Hematopoietic multipotent progenitor cell treated with erythropoietin and hydrocortisone succinate and interleukin-3 and kit ligand, for 8 days (in vitro differentiated cells): ENCODE data around the gene TMEM207.

ENCODE experiments used
- DNase-seq: peaks from one replicate; pipeline ENCODE4 v3.0.0-alpha.2; 2015

TMEM207 gene

DNA sequence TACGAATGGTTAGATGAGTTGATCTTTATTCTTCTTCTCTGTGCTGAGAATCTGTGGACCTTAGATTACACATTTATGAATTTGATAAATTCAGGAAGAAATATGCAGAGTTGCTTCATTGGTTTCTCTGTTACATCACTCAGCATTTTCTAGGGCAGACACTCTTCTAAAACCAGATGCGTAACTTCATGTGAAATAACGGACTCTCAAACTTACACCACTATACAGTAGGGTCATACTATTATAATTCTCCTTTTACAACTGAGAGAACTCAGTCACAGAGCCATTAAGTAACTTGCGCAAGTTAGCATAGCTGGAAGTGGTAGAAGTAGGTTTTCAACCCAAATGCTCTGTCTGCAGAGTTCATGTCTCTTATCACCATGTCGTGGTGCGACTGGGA lies 5.7 kb downstream of the TMEM207 start:
- peak; percentile 6 for DNase-seq

DNA sequence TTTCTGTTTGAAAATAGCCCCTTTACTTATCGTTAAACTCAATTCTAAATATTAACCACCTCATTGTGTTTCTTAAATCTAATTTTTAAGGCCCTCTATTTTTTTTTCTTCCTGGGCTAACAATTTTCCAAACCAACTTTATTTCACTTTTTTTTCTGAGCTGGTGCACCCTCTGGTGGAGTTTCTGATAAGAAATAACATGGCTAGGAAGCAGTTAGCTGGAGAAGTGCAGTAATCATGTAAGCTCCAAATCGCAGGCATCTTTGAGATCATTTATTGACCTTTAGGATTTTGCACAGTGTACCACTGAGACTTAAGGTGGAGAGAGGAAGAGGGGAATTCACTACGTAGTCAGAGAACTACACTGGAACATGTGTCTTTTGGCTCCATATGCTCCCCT lies 6.4 kb downstream of the TMEM207 start:
- no peak for DNase-seq

DNA sequence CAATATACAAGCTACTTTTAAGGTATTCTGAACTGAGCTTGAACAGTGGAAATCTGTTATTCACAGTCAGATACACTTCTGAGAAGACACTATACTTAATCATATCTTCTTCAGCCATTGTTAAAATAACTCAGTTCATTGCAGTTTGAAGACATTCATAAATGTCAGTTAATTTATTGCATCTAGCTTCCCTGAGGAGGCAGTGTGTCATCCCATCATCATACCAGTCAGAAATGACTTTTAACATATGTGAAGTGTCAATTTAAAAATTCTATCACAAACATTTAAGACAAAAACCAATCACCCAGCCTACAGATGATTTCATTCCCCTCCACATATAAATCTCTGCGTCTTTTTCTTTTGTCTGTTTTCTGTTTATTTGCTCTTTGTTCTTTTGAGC lies 7.5 kb downstream of the TMEM207 start:
- DNase-seq, result no peak

DNA sequence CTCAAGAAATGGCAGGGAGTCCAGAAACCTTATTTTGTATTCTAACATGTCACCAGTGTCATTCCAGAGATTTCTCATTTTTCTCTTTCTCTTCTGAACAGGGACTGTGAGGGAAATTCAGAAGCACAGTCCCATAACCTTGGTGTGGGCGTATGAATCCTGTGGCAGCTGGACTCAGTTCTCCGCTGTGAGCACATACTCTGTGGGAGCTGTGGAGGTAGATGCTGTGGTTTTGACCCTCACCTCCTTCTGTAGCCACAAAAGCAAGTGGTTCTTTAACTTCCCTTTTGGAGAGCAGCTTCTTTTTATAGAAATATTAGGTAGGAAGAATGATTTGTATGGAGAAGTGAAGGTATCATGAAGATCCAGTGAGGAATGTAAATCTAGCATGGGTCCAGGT lies 13.4 kb downstream of the TMEM207 start:
- DNase-seq, result no peak

DNA sequence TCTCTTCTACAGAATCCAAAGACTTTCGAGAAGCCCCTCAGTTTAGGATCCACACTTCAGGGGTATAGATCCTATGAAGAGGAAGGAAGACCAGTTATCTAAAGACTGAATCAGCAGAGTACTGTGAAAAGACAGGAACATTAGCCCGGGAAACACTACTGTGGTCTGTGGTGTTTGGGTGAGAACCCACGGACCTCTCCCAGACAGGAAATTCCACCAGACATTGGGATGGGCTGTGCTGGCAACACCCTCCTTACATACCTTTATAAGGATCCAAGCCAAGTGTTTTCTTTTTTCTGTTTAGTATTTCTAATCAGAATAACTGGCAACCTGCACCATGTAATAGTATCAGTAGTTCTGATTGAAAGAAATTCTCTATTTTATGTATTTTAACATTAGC lies 14.1 kb downstream of the TMEM207 start:
- DNase-seq, result no peak

DNA sequence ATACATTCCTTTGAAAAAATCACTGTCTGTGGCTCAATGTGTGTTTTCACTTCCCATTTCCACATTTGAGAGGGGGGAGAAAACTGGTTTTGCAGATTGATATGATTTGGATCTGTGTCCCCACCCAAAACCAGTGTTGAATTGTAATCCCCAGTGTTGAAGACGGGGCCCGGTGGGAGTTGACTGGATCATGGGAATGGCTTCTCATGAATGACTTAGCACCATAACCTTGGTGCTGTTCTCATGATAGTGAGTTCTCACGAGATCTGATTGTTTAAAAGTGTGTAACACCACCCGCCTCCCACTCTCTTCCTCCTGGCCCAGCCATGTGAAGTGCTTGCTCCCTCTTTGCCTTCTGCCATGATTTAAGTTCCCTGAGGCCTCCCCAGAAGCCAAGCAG lies 16.1 kb downstream of the TMEM207 start:
- DNase-seq, result no peak

DNA sequence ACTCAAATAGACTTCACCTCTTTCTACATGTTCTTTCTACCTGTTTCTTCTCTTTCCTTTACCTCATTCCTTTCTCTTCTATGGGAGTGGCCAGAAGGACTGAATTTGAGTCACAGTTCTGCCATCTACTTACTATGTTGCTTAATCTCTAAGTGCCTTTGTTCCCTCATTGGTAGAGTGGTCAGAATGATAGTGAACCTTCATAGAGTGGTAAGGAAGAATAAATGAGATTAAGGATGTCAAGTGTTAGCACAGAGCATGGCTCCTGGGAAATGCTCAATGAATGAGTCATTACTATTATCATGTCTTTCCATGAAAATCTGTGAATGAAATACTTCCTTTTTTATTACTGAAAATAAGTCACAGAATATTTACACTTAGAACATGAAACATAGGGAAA lies 17.5 kb downstream of the TMEM207 start:
- no peak for DNase-seq

DNA sequence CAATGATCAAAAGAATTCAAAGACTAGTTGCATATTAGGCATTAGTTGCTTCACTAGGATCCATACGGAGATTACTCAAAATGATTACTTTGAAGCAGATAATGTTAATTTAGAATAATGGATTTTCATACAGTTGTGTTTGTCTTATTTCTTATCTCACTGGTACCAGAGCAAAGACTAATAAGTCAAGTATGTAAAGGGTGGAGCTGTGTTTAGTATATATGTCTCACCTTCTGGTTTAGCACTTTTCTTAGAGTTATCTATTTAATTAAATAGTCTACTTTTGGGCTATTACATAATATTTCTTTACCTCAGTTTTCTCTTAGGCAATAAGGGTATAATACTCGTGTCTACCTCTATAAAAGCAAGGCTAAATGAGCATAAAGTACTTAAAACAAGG lies 18.8 kb downstream of the TMEM207 start:
- DNase-seq, result no peak

DNA sequence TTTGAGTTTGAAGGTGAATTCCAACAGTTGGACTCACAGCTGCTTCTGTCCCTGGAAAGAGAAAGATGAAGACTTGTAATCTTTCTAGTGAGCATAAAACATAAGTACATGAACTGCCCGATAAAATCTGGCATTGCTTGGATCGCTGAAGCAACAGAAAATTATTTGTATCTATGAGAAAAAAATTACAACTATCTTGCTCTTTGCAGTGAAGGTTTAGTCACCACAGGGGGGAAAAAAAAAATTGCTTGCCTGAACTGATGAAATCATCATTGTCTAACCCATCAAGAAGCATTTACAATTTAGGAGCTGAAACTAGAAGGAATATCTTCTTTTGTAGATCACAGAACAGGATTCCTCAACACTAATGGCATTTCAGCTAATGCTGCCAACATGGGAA lies 20.0 kb downstream of the TMEM207 start:
- no peak for DNase-seq

DNA sequence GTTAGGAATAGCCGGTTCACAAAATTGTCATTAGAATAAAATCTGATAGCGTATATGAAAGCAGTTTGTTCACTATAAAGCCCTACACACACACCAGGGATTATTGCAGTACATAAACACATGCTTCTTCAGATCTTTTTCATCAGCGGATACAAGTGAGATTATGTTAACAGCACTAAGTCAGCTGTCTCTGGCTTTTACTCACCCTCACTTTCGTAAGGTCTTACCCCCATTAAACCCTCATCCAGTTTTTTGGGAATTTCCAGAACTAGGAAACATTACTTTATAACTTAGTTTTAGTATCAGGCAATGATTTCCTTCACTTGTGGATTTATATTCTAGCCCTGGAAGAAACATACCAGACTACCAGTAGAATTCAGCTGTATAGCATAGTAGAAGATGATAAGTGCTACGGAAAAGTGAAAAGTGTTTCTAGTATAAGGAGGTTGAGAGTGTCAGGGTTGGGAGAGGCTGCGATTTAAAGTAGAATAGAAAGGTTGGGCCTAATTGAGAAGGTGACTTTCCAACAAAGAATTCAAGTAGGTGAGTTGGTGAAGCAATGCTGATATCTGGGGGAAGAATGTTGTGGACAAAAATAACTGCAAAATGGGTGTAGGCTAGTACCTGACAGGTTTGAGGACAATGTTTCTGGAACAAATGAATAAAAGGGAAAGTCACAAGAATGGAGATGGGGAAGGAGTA lies 22.7 kb downstream of the TMEM207 start:
- no peak for DNase-seq

DNA sequence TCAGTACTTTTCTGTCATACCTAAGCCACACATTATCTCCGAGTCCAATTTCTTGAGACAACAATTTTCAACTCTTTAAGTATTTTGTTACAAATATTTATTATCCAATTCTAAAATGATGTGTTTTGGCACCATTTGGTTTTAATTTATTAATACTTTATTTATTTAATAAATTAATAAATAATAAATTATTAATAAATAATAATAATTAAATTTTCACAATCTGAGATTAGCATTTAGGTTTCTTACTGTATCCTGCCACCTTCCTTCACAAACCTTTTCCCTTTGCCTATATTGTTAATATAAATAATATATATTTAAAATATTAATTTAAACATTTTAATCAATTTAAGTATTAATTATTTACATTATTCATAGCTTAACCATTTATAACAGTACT lies 23.9 kb downstream of the TMEM207 start:
- no peak for DNase-seq

DNA sequence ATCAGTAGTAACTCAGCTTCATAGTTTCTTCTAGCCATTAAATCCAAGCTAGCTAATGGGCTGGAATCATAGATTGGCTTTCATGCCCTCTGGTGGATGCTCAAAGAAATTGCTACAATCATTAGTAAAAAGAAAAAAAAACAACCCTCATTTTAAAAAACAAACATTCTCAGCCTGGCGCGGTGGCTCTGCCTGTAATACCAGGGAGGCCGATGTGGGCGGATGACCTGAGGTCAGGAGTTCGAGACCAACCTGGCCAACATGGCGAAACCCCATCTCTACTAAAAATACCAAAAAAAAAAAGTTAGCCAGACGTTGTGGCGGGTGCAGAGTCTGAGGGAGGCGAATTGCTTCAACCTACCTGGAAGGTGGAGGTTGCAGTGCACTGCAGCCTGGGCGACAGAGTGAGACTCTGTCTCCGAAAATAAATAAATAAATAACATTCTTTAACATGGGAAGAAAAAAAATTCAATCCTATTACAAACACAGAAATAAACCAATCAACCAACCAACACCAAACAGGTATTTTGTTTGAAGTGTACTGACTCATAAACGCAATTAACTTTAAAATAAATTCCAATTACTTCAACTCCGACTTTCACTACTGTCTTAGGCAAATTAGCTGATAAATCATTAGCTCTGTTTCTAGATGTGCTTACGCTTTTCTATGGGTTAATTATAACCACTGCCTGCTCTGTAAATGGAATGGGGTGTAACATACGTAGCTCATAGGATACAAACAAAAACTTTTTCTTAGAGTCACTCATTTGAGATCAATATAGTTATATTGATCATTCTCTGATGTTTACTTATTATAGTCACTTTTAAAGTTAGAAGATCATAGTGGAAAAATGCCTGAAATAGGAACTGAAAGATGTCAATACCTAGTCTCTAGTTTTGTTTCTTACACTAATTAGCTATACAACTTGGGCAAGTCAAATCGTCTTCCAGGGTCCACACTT lies 24.9 kb downstream of the TMEM207 start:
- peak; percentile 76 for DNase-seq

DNA sequence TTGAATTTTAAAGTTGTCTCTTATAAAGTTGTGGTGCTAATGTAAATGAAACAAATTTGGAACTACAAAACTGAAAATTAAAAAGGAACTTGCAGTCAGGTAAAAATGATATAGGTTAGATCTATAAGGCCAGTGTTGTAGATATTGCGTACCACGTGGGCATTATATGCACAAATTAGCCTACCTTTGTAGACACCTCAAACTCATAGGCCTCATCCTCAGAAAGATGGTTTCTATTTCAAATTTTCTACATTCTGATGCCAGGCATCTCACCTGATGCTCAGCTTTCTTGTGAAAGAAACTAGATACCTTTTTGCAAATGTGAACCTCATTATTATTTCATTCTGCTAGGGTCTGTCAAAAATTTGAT lies 25.6 kb downstream of the TMEM207 start:
- no peak for DNase-seq

DNA sequence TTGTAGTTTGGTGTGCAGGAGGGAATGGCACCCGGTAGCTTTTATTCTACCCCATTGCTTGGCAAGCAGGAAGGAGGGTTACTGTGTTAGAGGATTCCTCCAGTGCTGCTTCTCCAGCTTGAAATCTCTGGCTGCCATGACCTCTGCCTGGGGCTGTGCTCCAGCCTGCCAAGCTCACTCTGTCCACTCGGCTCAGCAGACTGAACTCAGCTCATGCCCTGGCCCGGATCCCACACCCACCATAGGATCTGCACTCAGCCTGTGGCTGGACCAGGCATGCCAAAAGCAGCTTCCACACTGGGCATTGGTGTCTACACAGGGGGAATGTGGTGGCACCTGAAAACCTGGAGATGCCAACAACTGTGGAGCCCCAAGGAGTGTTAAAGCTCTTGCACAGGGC lies 35.4 kb downstream of the TMEM207 start:
- no peak for DNase-seq

DNA sequence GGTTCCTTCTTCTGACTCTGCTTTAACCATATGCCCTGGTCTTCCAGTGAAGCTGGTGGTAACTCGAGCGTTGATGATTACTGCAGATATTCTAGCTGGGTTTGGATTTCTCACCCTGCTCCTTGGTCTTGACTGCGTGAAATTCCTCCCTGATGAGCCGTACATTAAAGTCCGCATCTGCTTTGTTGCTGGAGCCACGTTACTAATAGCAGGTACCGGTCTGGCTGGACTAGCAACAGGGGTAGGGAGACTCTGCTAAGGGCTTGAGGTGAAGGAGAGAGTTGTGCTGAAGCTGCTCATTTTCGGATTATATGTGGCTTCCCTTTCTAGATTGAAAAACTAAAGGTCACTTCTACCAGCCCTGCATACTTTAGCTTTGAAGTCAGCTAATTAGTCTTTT lies 45.0 kb downstream of the TMEM207 start:
- no peak for DNase-seq

DNA sequence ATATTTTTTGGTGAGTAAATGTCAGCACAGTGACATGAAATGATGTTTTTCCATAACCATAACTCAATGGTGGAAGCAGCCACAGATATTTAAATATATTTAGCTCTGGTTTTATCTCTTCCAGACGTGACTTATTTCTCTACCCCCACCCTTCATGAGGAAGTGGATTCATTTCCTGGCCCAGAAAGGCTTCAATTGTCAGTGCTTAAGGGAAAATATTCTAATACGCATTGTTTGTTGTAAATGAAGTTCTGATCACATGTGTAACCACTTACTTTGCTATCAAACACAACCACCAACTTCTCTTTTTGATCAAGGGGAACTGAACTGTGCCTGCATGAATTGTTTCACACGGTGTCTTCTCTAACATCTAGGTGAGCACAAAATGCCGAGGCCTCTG lies 47.7 kb downstream of the TMEM207 start:
- DNase-seq, result peak; percentile 10

DNA sequence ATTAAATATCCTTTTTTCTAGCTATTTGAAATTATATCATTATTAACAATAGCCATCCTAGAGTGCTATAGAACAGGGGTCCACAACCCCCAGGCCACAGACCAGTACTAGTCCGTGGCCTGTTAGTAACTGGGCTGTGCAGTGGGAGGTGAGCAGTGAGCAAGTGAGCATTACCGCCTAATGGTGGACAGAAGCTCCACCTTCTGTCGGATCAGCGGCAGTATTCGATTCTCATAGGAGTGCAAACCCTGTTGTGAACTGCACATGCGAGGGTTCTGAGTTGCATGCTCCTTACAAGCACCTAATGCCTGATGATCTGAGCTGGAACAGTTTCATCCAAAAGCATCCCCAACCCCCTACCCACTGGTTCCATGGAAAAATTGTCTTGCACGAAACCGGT lies 50.0 kb downstream of the TMEM207 start:
- no peak for DNase-seq

DNA sequence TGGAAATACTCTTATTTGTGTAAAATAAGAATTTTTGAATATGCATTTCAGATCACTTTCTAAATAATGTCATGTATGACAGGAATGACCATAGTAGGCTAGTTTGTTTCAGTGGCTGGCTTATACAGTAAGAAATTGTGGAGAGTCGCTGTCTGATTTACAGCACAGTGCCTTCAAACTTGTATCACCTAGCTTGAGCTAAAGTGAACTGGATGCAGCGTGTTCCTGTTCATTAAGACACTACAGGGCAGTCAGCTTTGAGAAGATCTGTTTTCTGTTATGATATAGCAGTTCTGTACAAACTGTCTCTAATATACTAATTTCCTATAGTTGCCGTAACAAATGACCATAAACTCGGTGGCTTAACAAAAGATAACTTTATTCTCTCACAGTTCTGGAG lies 51.8 kb downstream of the TMEM207 start:
- DNase-seq, result no peak

DNA sequence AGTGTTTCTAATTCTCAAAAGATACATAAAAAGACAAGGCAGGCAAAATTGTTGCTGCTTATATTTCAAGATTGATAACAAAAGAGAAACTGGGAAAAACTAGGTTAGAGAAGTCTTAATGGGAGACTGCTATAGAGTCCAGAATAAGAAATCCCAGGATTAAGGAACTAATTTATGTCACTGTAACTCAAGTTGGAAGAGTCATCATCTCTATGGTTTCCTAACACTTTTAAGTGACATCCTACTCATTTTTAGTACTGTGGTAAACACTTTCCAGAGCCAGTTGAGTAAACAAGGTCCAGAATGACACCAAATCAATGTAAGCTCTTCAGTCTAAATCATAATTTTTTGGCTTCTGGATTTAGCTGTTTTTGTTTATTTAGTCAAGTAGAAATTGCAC lies 53.7 kb downstream of the TMEM207 start:
- no peak for DNase-seq

DNA sequence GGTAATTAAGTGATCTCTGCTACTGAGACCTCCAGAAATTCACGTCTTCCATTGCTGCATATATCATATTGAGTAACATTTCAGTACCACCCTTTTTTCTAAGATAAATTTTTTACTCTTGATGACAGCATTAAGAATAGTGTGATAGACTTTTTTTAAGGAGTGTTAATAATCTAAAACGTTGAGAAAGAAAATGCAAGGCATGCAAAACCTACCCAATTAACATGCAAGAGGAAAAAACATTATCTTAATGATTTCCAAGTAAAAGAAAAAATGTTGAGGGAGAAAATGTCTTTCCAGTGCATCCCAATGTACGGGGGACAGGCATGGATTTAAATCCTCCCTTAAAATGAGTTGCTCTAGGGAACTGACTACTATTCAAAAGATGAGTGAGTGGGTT lies 61.0 kb downstream of the TMEM207 start:
- no peak for DNase-seq

DNA sequence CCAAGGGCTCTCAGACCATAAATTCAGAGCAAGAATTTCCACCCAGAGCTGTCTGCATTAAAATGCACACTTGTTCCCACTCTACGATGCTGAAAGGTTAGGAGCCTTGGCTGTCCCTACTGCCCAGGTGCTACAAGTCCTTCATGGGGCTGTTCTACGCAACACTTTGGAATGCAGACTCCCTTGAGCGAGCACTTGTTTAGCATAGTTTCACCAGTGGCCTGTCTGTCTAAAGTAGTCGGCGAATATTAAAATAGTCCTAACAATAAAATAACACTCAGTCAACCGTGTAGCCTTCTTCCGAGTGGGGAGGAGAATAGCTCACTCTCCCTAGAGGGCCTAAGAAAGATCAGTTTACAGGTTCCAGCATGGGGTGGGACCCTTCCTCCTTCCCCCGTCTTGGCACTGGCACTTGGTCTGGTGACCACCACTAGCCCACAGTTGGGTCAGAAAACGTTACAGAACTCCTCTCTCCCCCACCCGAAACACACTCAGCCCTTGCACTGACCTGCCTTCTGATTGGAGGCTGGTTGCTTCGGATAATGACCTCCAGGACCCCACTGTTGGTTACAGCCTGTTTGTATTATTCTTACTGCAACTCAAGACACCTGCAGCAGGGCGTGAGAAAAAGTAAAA lies 62.0 kb downstream of the TMEM207 start, which contains the start of gene CLDN16:
TSS of gene CLDN16 (plus strand) at position 586 of the 636 bp plus-strand sequence. CDS start 167 bp downstream, outside the sequence.
- no peak for DNase-seq

DNA sequence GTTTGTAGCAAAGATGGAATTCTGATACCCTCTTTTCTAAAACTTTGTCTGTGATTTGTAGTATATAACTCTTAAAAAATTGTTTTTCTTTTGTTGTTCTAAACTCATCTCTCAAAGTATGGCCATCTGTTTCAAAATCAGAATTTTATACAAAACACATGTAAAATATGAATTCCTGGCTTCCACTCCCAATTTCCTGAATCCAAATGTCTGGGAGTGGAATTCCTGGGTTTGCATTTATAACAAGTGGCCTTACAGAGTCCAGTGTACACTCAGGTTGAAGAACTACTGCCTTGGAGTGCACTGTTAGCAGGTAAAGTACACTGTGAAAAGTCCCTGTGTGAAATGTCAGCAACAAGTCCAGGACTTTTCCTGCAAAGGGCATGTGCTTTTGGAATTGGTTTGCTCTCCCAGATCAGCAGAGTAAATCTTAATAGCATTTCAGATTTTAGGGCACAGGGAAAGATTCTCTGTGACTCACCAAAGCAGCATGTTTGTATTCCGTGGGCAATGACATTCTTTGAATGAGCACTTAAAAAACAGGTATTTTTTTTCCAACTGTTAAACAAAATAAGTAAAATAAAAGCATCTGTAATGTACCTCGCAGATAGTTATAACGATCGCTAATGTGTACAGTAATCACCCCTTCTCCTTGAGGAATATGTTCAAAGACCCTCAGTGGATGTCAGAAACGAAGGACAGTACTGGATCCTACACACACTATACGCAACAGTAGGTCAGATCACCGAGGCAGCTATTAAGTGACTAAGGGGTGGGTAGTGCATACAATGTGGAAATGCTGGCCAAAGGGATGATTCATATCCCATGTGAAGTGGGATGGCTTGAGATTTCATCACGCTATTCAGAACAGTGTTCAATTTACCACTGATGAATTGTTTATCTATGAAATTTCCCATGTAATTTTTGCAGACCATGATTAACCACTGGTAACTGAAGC lies 63.7 kb downstream of the TMEM207 start:
- no peak for DNase-seq
